Ammon's horn (tissue), 1 donor: ENCODE results near the gene TNS3.

Experiments
- DNase-seq: peaks from one replicate; pipeline ENCODE4 v3.0.0-alpha.2; 2016; ENCODE audit warnings: low spot score

The TNS3 gene

DNA sequence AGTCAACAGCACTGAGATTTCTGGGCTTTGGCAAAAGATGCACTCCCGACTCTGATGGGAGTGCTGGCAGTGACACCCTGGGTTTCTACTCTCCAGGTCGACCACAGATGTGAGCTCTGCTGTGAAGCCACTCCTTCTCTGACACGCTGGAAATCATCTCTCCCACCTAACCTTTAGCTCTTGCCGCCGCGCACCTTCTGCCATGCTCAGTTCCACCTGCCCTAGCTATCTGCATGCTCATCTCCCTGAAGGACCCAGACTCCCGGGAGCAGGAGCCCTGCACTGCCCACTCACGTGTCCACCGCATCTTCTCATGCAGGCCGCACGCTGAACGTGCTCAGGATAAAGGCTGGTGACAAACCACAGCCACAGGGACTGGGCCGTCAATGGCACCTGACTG, 174.8 kb downstream of the TNS3 start:
- DNase-seq = no peak

DNA sequence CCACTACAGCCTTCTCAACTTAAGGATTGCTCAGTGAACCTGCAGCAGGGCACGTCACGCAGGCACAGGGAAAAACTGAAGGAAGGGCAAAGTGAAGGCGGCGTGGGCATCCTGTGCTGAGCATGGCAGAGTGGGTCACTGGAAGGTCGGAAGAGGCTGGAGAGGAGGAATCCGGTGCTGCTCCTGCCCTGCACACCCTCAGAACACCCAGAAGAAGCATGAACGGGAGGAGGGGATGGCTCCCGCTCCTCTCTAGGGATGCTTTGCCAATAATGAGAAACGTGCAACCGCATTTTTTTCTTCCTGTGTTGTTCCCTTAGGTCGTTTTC, 175.1 kb downstream of the TNS3 start:
- DNase-seq = no peak

- DNase-seq = peak; percentile 34
Observed at GRCh38 chr7:47405921-47406800, 175.8 kb downstream of the TNS3 start.

- no peak for DNase-seq
Observed at GRCh38 chr7:47405286-47405904, 176.5 kb downstream of the TNS3 start.

DNA sequence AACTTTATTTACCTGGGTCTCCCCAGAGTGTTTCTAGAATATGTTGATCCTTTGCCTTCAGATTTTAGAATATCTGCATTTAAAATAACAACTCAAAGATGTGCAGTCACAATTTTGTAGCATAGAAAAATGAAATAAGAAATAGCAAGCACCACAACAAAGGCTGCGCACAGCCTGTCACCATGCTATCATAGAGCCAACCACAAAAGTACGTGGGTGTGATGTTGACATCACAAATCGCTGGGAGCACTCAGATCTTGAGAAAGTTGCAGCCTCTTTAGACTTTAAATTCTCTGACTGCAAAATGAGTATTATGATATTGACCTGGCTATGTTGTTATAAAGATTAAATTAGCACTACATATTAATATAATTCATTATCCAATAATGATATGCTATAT, 177.9 kb downstream of the TNS3 start:
- no peak for DNase-seq

DNA sequence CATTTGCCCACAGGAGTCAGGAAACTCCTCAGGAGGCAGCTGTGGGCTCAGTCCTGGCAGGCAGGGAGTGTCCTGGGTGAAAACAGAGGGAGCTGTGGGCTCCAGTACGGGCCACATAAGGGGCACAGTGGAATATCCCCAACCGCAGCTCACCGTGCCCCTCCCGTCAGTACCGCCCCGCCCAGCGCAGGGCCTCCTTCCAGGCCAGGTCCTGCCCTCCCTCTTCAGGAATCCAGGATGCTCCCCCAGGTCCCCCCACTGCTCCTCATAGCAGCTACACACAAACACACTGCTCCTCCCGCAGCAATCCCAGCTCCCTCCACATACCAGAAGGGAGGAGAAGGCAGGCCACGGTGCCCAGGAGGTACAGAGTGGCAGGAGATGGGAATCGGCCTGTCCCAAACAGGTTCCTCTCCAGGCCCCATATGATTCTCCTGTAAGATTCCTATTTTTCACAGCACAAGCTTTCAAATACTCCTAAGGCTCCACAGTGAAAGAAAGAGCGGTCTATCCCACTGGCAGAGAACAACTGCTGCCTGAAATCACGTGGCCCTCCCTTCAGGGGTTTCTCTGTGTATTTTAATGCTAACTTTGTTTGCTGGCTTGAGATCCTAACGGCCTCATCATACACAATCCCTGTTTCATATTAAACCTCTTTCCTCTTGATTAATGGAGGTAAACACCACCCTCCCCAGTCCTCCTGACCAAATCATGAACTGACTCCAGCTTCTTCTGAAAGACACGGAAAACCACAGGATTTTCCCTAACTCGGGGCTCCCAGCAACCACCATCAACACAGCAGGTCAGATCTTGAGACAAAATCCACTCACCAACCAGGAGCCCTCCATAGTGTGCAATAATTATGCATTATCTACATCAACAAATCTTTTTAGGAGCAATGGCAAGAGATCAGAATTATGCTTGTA, 178.7 kb downstream of the TNS3 start:
- DNase-seq = no peak

GRCh38 chr7:47401611-47402570, 180.0 kb downstream of the TNS3 start:
- no peak for DNase-seq

GRCh38 chr7:47400741-47401206, 181.1 kb downstream of the TNS3 start:
- no peak for DNase-seq

DNA sequence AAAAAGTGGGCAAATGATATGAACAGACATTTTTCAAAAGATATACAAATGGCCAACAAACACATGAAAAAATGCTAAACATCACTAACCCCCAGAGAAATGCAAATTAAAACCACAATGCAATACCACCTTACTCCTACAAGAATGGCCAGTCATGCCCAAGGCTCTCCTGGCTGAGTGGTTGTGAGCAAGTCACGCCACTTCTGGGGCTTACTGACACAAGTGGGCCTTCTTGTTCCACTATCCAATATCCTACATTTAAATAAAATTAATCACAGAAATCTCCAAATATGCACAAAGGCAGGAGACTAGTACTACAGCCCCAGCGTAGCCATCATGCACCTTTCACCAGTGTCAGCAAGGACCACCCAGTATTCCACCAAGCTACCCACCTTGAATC, 181.9 kb downstream of the TNS3 start:
- no peak for DNase-seq

DNA sequence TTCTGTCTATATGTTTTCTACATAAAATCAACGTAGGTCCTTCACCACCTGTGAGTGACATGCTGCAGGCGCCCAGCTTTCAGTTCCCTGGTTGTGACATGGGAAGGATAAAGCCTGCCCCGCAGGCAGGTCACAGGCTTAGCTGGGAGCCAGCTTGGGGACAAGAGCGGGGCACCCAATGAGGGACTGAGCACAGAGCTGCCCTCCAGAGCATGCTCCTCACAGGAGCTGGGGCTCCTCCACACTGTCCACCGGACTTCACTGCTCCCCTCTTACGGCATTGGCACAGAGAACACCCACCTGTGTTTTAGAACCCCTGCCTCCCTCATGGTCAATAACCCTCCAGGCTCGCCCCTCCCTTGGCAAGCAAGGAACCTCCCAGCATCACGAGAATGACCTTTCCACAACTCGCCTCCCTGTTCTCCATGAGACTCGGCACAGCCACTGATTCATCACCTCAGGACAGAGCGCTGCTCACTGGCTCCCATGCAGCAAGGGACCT, 187.1 kb downstream of the TNS3 start:
- DNase-seq = no peak

DNA sequence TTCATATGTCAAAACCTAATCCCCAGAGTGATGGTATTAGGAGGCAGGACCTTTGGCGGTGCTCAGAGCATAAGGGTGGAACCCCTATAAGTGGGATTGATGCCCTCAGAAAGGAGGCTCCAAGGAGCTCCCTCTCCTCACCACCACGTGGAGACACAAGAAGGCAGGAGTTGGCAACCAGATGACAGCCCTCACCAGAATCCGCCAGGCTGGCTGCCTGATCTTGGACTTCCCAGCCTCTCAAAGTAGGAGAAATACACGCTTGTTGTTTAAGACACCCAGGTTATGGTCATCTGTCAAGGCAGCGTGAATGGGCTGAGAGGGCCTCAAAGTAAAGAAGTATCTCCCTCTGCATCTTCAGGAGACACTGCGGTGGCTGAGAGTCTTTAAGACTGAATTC, 187.7 kb downstream of the TNS3 start:
- DNase-seq = no peak

GRCh38 chr7:47393406-47393805, 188.5 kb downstream of the TNS3 start:
- DNase-seq = no peak

GRCh38 chr7:47392241-47392759, 189.6 kb downstream of the TNS3 start:
- DNase-seq = peak; percentile 70

- no peak for DNase-seq
Observed at GRCh38 chr7:47391726-47392125, 190.2 kb downstream of the TNS3 start.

DNA sequence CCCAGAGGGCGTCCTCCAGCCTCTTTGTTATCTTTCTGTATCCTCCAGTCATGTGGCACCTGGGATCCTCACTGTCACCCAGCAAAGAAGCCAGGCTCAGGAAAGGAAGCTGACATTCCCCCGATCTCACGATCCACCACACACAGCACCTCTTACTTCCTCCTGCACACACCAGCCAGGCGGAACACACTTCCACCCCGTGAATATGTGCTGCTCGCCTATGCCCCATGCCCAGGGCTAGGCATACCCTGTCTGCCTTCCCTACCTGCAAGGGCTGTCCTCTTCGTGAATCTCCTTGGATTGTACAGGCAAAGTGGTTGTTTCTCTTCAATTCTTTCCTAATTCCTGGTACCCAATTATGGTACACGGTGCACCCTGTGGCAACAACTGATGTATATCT, 191.0 kb downstream of the TNS3 start:
- no peak for DNase-seq

GRCh38 chr7:47389923-47390630, 191.8 kb downstream of the TNS3 start:
- DNase-seq = no peak

GRCh38 chr7:47389171-47389922, 192.6 kb downstream of the TNS3 start:
- no peak for DNase-seq

- no peak for DNase-seq
Observed at GRCh38 chr7:47387506-47387905, 194.4 kb downstream of the TNS3 start.

DNA sequence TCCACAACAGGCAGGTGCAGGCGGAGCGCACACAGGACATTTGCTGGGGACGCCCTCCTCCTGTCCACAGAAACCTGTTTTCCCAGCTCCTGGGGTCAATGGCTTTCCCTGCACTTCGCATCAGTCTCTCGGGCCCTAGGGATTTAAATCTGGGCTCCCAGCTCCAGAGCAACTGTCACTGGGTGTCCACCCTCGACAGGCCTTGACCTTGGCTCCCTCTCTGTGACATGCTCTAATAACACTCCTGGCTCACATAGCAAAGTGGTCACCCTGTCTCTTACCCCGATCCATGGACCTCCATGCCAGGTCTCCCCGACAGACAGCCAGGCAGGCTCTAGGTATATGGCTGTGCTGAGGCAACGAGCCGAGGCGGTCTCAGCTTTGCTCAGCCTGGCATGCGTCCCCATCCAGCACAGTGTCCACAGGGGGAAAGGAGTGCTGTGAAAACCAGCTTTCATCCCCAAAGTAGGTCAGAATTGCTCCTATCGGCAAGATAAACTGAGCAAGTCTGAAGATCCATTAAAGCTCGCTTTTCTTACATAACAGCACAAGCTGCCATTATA, 195.6 kb downstream of the TNS3 start:
- DNase-seq = no peak
